HCT116 (cell line): ENCODE measurements around the gene ING1. TPM values are rescaled to one million over a fixed set of nuclear protein-coding genes. Genes with fewer than 3 reads are reported as not detected.

Experiments used
- ATAC-seq: fragments of 200-7000 bp; cut with Tn5 transposase; 2 replicates; pipeline ENCODE4 v1.9.1; 2020; ENCODE audit warnings: mild to moderate bottlenecking, moderate library complexity
- BruUV-seq: library from RNA; stranded (reverse); fragments of 400-500 nt; replicated peaks from 2 replicates; lab custom pipeline; 2021; lab: Mats Ljungman, UMichigan
- CTCF ChIA-PET: fragments of 300-600 bp; sonication (Branson Sonifier 250); formaldehyde crosslinking; loops from one replicate; lab custom pipeline; 2021; ENCODE audit warnings: antibody characterized with exemption; lab: Charles Lee
- POLR2A ChIA-PET: fragments of 300-600, 350-600 bp; sonication (Branson Sonifier 250); formaldehyde crosslinking; loops from one replicate; lab custom pipeline; 2021; ENCODE audit warnings: antibody characterized with exemption; lab: Charles Lee
- RAD21 ChIA-PET, 2 experiments: fragments of 300-600 bp; sonication (Branson Sonifier 250); formaldehyde crosslinking; loops; one replicate each; lab custom pipeline; 2023; ENCODE audit warnings: low total read pairs in 2 of 2; ENCODE audit not compliant: uncharacterized antibody in 2 of 2, unreplicated experiment in 2 of 2, low non-redundant PET in 1 of 2; lab: Charles Lee
- DNase-seq: peaks from one replicate; pipeline ENCODE4 v3.0.0-alpha.2; 2010; ENCODE audit warnings: low read depth, low spot score
- H2AFZ ChIP-seq: fragments of 200-600 bp; shearing (Covaris generic), sonication (generic); 2 replicates; pipeline ENCODE4 v1.6.1; 2017; ENCODE audit warnings: low read depth, mixed run types, mixed read lengths, antibody characterized with exemption, low read length; ENCODE audit not compliant: poor library complexity, severe bottlenecking
- H3K27ac ChIP-seq: 2 replicates; pipeline ENCODE4 v1.5.1; 2012; ENCODE audit warnings: low read depth, low read length
- H3K27me3 ChIP-seq: fragments of 200-600 bp; sonication (generic); 2 replicates; pipeline ENCODE4 v1.6.1; 2016; ENCODE audit warnings: mixed run types, low read length, mixed read lengths; ENCODE audit not compliant: insufficient read depth
- H3K36me3 ChIP-seq, 2 experiments: fragments of 200-500 bp in 1 of 2; fragments of 200-600 bp in 1 of 2; sonication (Bioruptor generic) in 1 of 2; sonication (generic) in 1 of 2; 2 replicates each; pipeline versions ENCODE4 v1.5.1 to v1.6.1; 2014 to 2016; ENCODE audit warnings: low read length in 2 of 2, inconsistent platforms in 1 of 2, mixed read lengths in 1 of 2, mixed run types in 1 of 2; ENCODE audit not compliant: insufficient read depth in 2 of 2, control insufficient read depth in 1 of 2
- H3K4me1 ChIP-seq, 2 experiments: fragments of 200-600 bp in 1 of 2; sonication (generic) in 1 of 2; 2 replicates each; pipeline versions ENCODE4 v1.5.1 to v1.6.1; 2012 to 2017; ENCODE audit warnings: low read length in 2 of 2, inconsistent platforms in 1 of 2, mild to moderate bottlenecking in 1 of 2, mixed read lengths in 1 of 2, mixed run types in 1 of 2, moderate library complexity in 1 of 2; ENCODE audit not compliant: insufficient read depth in 2 of 2, control insufficient read depth in 1 of 2
- H3K4me2 ChIP-seq: fragments of 200-600 bp; sonication (generic); 2 replicates; pipeline ENCODE4 v1.6.1; 2017; ENCODE audit warnings: mixed run types, low read length, mixed read lengths
- H3K4me3 ChIP-seq, 2 experiments: fragments of 200-600 bp in 1 of 2; sonication (generic) in 1 of 2; replicated peaks in 1 of 2; 2 replicates each; pipeline ENCODE4 v1.5.1; 2011 to 2016; ENCODE audit warnings: low read length in 2 of 2, control low read depth in 1 of 2, low read depth in 1 of 2, mild to moderate bottlenecking in 1 of 2, mixed read lengths in 1 of 2, mixed run types in 1 of 2
- H3K79me2 ChIP-seq: fragments of 200-600 bp; sonication (generic); 2 replicates; pipeline ENCODE4 v1.6.1; 2017; ENCODE audit warnings: mild to moderate bottlenecking, mixed run types, low read length, moderate library complexity, mixed read lengths; ENCODE audit not compliant: insufficient read depth
- H3K9ac ChIP-seq: fragments of 200-600 bp; sonication (generic); 2 replicates; pipeline ENCODE4 v1.6.1; 2016; ENCODE audit warnings: low read length, mixed read lengths
- H3K9me2 ChIP-seq: fragments of 200-600 bp; sonication (generic), shearing (Covaris generic); 2 replicates; pipeline ENCODE4 v1.6.1; 2017; ENCODE audit warnings: mixed run types, mild to moderate bottlenecking, moderate library complexity; ENCODE audit not compliant: insufficient read depth
- H3K9me3 ChIP-seq, 2 experiments: fragments of 200-500 bp in 1 of 2; fragments of 200-600 bp in 1 of 2; sonication (Bioruptor generic) in 1 of 2; sonication (generic) in 1 of 2; 2 replicates each; pipeline ENCODE4 v1.6.1; 2014 to 2017; ENCODE audit warnings: low read length in 2 of 2, mixed read lengths in 2 of 2, inconsistent platforms in 1 of 2, low read depth in 1 of 2, mild to moderate bottlenecking in 1 of 2, mixed run types in 1 of 2, moderate library complexity in 1 of 2; ENCODE audit not compliant: control insufficient read depth in 1 of 2, insufficient read depth in 1 of 2
- H4K20me1 ChIP-seq: fragments of 200-600 bp; sonication (generic), shearing (Covaris generic); 2 replicates; pipeline ENCODE4 v1.6.1; 2017; ENCODE audit warnings: mixed run types, mild to moderate bottlenecking, moderate library complexity; ENCODE audit not compliant: insufficient read depth
- CBX3 ChIP-seq: IDR thresholded peaks from 2 replicates; pipeline ENCODE4 v1.6.1; 2012; ENCODE audit warnings: low read depth
- CEBPB ChIP-seq: IDR thresholded peaks from 2 replicates; pipeline ENCODE4 v1.6.1; 2012; ENCODE audit warnings: low read depth
- EGR1 ChIP-seq: IDR thresholded peaks from 2 replicates; pipeline ENCODE4 v1.6.1; 2012; ENCODE audit warnings: low read depth
- ELF1 ChIP-seq: IDR thresholded peaks from 2 replicates; pipeline ENCODE4 v1.6.1; 2012; ENCODE audit warnings: low read depth, borderline replicate concordance
- EZH2 ChIP-seq: fragments of 200-600 bp; sonication (generic); IDR thresholded peaks from 2 replicates; pipeline ENCODE4 v1.6.1; 2017; ENCODE audit warnings: antibody characterized with exemption, mixed run types
- JUND ChIP-seq: IDR thresholded peaks from 2 replicates; pipeline ENCODE4 v1.6.1; 2012
- POLR2A ChIP-seq: IDR thresholded peaks from 2 replicates; pipeline ENCODE4 v1.7.0; 2011; ENCODE audit warnings: borderline replicate concordance; ENCODE audit not compliant: insufficient read depth, insufficient read length; ENCODE audit errors: extremely low read depth
- POLR2AphosphoS5 ChIP-seq: IDR thresholded peaks from 2 replicates; pipeline ENCODE4 v1.6.1; 2011; ENCODE audit warnings: mild to moderate bottlenecking, low read depth, low read length, moderate library complexity
- RAD21 ChIP-seq: IDR thresholded peaks from 2 replicates; pipeline ENCODE4 v1.6.1; 2012; ENCODE audit warnings: low read depth, mild to moderate bottlenecking
- REST ChIP-seq: IDR thresholded peaks from 2 replicates; pipeline ENCODE4 v1.6.1; 2012; ENCODE audit warnings: low read depth
- SIN3A ChIP-seq: IDR thresholded peaks from 2 replicates; pipeline ENCODE4 v1.6.1; 2012; ENCODE audit warnings: low read depth
- SP1 ChIP-seq: IDR thresholded peaks from 2 replicates; pipeline ENCODE4 v1.6.1; 2012; ENCODE audit warnings: low read depth
- YY1 ChIP-seq: IDR thresholded peaks from 2 replicates; pipeline ENCODE4 v1.6.1; 2011; ENCODE audit warnings: low read length, low read depth, moderate library complexity, mild to moderate bottlenecking; ENCODE audit not compliant: insufficient replicate concordance; ENCODE audit errors: extremely low read depth
- ZBTB33 ChIP-seq: IDR thresholded peaks from 2 replicates; pipeline ENCODE4 v1.6.1; 2011; ENCODE audit warnings: mild to moderate bottlenecking, low read length, moderate library complexity; ENCODE audit not compliant: insufficient replicate concordance; ENCODE audit errors: extremely low read depth
- ZNF274 ChIP-seq: fragments of 200-500 bp; sonication (Bioruptor generic); IDR thresholded peaks from 2 replicates; pipeline ENCODE4 v1.6.1; 2014; ENCODE audit warnings: mild to moderate bottlenecking, low read depth, low read length, inconsistent platforms
- intact Hi-C: fragments of 100-400 bp; cut with micrococcal nuclease; formaldehyde crosslinking; loops from 2 replicates; pipeline ENCODE4 v1.10.0; 2022
- total RNA-seq: library from RNA; stranded (reverse); gene quantifications from one replicate; pipeline ENCODE4 v1.2.1, GENCODE V29; 2021; ENCODE audit not compliant: unreplicated experiment
- TF ChIP-seq, protein P1 (sequence below): IDR thresholded peaks from 2 replicates; pipeline ENCODE4 v1.6.1; 2012
- TF ChIP-seq, protein P2 (sequence below), 3 experiments: fragments of 200-600 bp in 1 of 3; sonication (generic) in 1 of 3; IDR thresholded peaks in 2 of 3; conservative IDR thresholded peaks in 1 of 3; 2 replicates each; pipeline ENCODE4 v1.5.1; 2012 to 2017; ENCODE audit warnings: low read depth in 2 of 3, low read length in 2 of 3, antibody characterized with exemption in 1 of 3, borderline replicate concordance in 1 of 3, control low read depth in 1 of 3, mild to moderate bottlenecking in 1 of 3, mixed read lengths in 1 of 3, mixed run types in 1 of 3, moderate library complexity in 1 of 3; ENCODE audit not compliant: insufficient read depth in 1 of 3

ING1 gene
- total RNA-seq, 1 experiment from 2014 or later, result 27.0 TPM

DNA sequence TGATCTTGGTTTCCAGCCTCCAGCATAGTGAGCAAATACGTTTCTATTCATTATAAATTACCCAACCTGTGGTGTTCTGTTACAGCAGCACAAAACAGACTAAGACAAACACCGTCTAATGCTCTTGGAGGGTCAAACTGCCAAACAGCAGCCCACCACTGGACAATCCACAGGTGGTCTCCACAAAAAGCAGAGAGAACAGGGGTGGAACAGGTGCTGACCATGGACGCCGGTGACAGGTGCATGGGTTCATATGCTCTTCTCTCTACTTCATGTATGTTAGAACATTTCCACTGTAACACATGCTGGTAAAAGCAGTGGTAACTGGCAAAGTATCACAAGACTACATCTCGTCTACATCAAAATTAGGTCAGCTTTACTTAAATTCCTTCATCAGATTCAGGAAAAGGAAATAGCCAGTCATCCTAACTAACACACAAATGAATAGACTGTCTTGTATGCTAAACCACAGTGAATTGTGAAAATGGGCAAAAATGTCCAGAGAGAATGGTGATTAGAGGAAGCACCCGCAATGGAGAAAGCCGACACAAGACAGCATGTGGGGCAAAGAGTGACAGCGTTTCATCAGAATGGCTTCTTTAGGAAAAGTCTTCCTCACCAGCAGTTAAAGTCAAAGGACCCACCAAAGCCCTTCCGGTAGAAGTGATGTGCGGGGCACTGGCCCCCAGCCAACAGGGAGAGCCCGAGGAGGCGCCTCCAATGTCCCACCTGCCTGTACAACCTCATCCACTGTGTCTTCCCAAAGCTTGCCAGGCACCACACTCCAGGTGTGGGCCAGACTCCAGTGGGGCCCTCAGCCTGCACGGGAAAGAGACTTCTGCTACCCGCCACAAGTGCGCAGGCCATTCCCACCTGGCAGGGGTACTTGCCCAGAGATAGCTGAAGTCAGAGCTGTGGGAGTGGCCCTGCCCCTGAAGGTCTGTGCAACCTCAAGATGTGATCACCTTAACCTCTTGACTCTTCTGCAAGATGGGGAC is 14.1 kb upstream of the ING1 start:
- H4K20me1 ChIP-seq, result peaks cover 4% of the 10 kb centered on the region; the same call in 1 of the 2 replicates
- H3K9me3 ChIP-seq, result no peaks in the 10 kb centered on the region
- no peak overlapping the region for H3K4me3 ChIP-seq
- H3K27me3 ChIP-seq, result no peaks in the 10 kb centered on the region
- ChIA-PET RAD21 (no interaction called here), POLR2A (interaction anchor here (0.6 kb wide), 1 partner anchor 89 kb away, joined by 3 read pairs; no protein-coding TSS in a partner anchor), CTCF (no interaction called here)
- no peak overlapping the region for H3K4me2 ChIP-seq
- intact Hi-C loops, result no loop called here
- H3K9ac ChIP-seq, result no peak overlapping the region
- no TSS peak for BruUV-seq
- ATAC-seq (no peak), DNase-seq (no peak)
- no peaks in the 10 kb centered on the region for H3K9me2 ChIP-seq
- peaks cover 32 to 39% of the 10 kb centered on the region in 2 experiments for H3K36me3 ChIP-seq
- H2AFZ ChIP-seq, result no peak overlapping the region
- peaks cover 3 to 8% of the 10 kb centered on the region in 2 experiments; a peak in 3 of 4 replicates for H3K4me1 ChIP-seq
- H3K79me2 ChIP-seq, result peaks cover 51% of the 10 kb centered on the region
- TF ChIP-seq REST (no peak), ZNF274 (no peak), CEBPB (no peak), ZBTB33 (no peak), RAD21 (no peak), SP1 (no peak), EGR1 (no peak), ELF1 (no peak), CBX3 (no peak), POLR2AphosphoS5 (no peak), EZH2 (no peak), POLR2A (no peak), YY1 (no peak), SIN3A (no peak), JUND (no peak)
- TF ChIP-seq, protein P1, sequence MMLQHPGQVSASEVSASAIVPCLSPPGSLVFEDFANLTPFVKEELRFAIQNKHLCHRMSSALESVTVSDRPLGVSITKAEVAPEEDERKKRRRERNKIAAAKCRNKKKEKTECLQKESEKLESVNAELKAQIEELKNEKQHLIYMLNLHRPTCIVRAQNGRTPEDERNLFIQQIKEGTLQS, result no peak
- TF ChIP-seq, protein P2, sequence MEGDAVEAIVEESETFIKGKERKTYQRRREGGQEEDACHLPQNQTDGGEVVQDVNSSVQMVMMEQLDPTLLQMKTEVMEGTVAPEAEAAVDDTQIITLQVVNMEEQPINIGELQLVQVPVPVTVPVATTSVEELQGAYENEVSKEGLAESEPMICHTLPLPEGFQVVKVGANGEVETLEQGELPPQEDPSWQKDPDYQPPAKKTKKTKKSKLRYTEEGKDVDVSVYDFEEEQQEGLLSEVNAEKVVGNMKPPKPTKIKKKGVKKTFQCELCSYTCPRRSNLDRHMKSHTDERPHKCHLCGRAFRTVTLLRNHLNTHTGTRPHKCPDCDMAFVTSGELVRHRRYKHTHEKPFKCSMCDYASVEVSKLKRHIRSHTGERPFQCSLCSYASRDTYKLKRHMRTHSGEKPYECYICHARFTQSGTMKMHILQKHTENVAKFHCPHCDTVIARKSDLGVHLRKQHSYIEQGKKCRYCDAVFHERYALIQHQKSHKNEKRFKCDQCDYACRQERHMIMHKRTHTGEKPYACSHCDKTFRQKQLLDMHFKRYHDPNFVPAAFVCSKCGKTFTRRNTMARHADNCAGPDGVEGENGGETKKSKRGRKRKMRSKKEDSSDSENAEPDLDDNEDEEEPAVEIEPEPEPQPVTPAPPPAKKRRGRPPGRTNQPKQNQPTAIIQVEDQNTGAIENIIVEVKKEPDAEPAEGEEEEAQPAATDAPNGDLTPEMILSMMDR (IDR thresholded peaks at IDR 0.05 in 2 of 3, conservative IDR thresholded peaks at IDR 0.05 in 1 of 3; ENCODE audit: borderline replicate concordance in 1 of 3, insufficient read depth in 1 of 3, low read depth in 2 of 3, low read length in 2 of 3), result no peak
- H3K27ac ChIP-seq, result no peak overlapping the region
